Activated T-cell treated with anti-CD3 and anti-CD28 coated beads, Interleukin-2, amount 50 U/mL, for 4 hours (primary cell): Measurements from ENCODE around the gene FANCE. TPM values are rescaled to one million over a fixed set of nuclear protein-coding genes. Genes with fewer than 3 reads are reported as not detected.
"Not testable (repeated sequence)": the region's sequence is repeated elsewhere in the genome, so short reads cannot be mapped to it uniquely, and the experiment has no call there.

Experiments
- ATAC-seq, 2 donors: fragments of 200-7000 bp; cut with Tn5 transposase; one replicate each; pipeline ENCODE4 v1.10.0; 2021
- DNase-seq: peaks from one replicate; pipeline ENCODE4 v3.0.0-alpha.2; 2020
- H3K27me3 Mint-ChIP-seq: one replicate; pipeline ENCODE4 v1.8.0; 2021; ENCODE audit warnings: low read depth, mixed read lengths
- H3K36me3 Mint-ChIP-seq: one replicate; pipeline ENCODE4 v1.8.0; 2022; ENCODE audit warnings: mixed read lengths; ENCODE audit not compliant: insufficient read depth
- H3K4me1 Mint-ChIP-seq: one replicate; pipeline ENCODE4 v1.8.0; 2021; ENCODE audit warnings: low read depth, mixed read lengths
- H3K4me3 Mint-ChIP-seq: one replicate; pipeline ENCODE4 v1.8.0; 2021; ENCODE audit warnings: mild to moderate bottlenecking, moderate library complexity, mixed read lengths
- H3K9me3 Mint-ChIP-seq: one replicate; pipeline ENCODE4 v1.8.0; 2021; ENCODE audit warnings: mixed read lengths
- total RNA-seq, 3 donors: library from RNA; stranded (reverse); gene quantifications; one replicate each; pipeline ENCODE4 v1.2.1, GENCODE V29; 2021

Gene FANCE
- total RNA-seq, 3 donors from 2014 or later = 23.1 to 26.6 (median 24.8) TPM

GRCh38 chr6:35501784-35502183, 49.6 kb downstream of the FANCE start:
- ATAC-seq = no peak
- DNase-seq = no peak
- Mint-ChIP-seq H3K27me3 (peaks cover 28% of the 10 kb centered on the region), H3K4me1 (peaks cover 7% of the 10 kb centered on the region), H3K36me3 (no peaks in the 10 kb centered on the region), H3K4me3 (no peak overlapping the region), H3K9me3 (no peaks in the 10 kb centered on the region)

- H3K9me3 Mint-ChIP-seq = no peaks in the 10 kb centered on the region
- H3K4me3 Mint-ChIP-seq = no peak overlapping the region
- H3K36me3 Mint-ChIP-seq = no peaks in the 10 kb centered on the region
- peaks cover 3% of the 10 kb centered on the region for H3K4me1 Mint-ChIP-seq
- H3K27me3 Mint-ChIP-seq = peaks cover 26% of the 10 kb centered on the region
- no peak for DNase-seq
- no peak for ATAC-seq
These were observed 51.4 kb downstream of the FANCE start for GRCh38 chr6:35503534-35503933.

- H3K27me3 Mint-ChIP-seq = peaks cover 19% of the 10 kb centered on the region
- ATAC-seq (no peak), DNase-seq (no peak)
- H3K4me3 Mint-ChIP-seq = no peak overlapping the region
- H3K36me3 Mint-ChIP-seq = no peaks in the 10 kb centered on the region
- H3K4me1 Mint-ChIP-seq = no peaks in the 10 kb centered on the region
- no peaks in the 10 kb centered on the region for H3K9me3 Mint-ChIP-seq
These were observed 53.9 kb downstream of the FANCE start for GRCh38 chr6:35505999-35506412.

- peaks cover 24% of the 10 kb centered on the region for H3K27me3 Mint-ChIP-seq
- no peaks in the 10 kb centered on the region for H3K9me3 Mint-ChIP-seq
- no peak for ATAC-seq
- no peaks in the 10 kb centered on the region for H3K4me1 Mint-ChIP-seq
- no peak for DNase-seq
- no peak overlapping the region for H3K4me3 Mint-ChIP-seq
- H3K36me3 Mint-ChIP-seq = no peaks in the 10 kb centered on the region
These were observed 54.4 kb downstream of the FANCE start for GRCh38 chr6:35506536-35506935.

- no peaks in the 10 kb centered on the region for H3K9me3 Mint-ChIP-seq
- ATAC-seq = no peak
These were observed 55.1 kb downstream of the FANCE start for GRCh38 chr6:35507221-35507620.

GRCh38 chr6:35508027-35508426, 55.9 kb downstream of the FANCE start:
- Mint-ChIP-seq H3K4me3 (no peak overlapping the region), H3K36me3 (no peaks in the 10 kb centered on the region), H3K27me3 (peaks cover 25% of the 10 kb centered on the region), H3K9me3 (no peaks in the 10 kb centered on the region), H3K4me1 (no peaks in the 10 kb centered on the region)
- DNase-seq (no peak), ATAC-seq (no peak)

More at GRCh38 chr6:35507221-35507620, 55.1 kb downstream of the FANCE start:
- DNase-seq = no peak
- Mint-ChIP-seq H3K27me3 (peaks cover 22% of the 10 kb centered on the region), H3K4me3 (no peak overlapping the region), H3K4me1 (no peaks in the 10 kb centered on the region), H3K36me3 (no peaks in the 10 kb centered on the region)

GRCh38 chr6:35508542-35508941, 56.4 kb downstream of the FANCE start:
- ATAC-seq (no peak), DNase-seq (no peak)
- H3K4me1 Mint-ChIP-seq = no peaks in the 10 kb centered on the region
- H3K27me3 Mint-ChIP-seq = peaks cover 25% of the 10 kb centered on the region
- no peaks in the 10 kb centered on the region for H3K36me3 Mint-ChIP-seq
- no peaks in the 10 kb centered on the region for H3K9me3 Mint-ChIP-seq
- H3K4me3 Mint-ChIP-seq = no peak overlapping the region

GRCh38 chr6:35510916-35511561, 58.9 kb downstream of the FANCE start:
- Mint-ChIP-seq H3K4me3 (no peak overlapping the region), H3K36me3 (no peaks in the 10 kb centered on the region), H3K4me1 (peaks cover 2% of the 10 kb centered on the region), H3K9me3 (no peaks in the 10 kb centered on the region), H3K27me3 (peaks cover 23% of the 10 kb centered on the region)
- ATAC-seq = peak in 1 of 2 donors; percentile 25
- no peak for DNase-seq

GRCh38 chr6:35511562-35511941, 59.4 kb downstream of the FANCE start:
- H3K27me3 Mint-ChIP-seq = peaks cover 23% of the 10 kb centered on the region
- ATAC-seq (peak in 1 of 2 donors; percentile 30), DNase-seq (no peak)
- H3K4me1 Mint-ChIP-seq = peaks cover 2% of the 10 kb centered on the region
- no peak overlapping the region for H3K4me3 Mint-ChIP-seq
- no peaks in the 10 kb centered on the region for H3K36me3 Mint-ChIP-seq
- H3K9me3 Mint-ChIP-seq = no peaks in the 10 kb centered on the region

- DNase-seq = no peak
- Mint-ChIP-seq H3K4me1 (peaks cover 2% of the 10 kb centered on the region), H3K27me3 (peaks cover 23% of the 10 kb centered on the region), H3K9me3 (no peaks in the 10 kb centered on the region), H3K36me3 (no peaks in the 10 kb centered on the region), H3K4me3 (no peak overlapping the region)
- ATAC-seq = no peak
These were observed 59.9 kb downstream of the FANCE start for GRCh38 chr6:35512006-35512405.

GRCh38 chr6:35512740-35513139, 60.6 kb downstream of the FANCE start, which contains the start of gene TULP1:
TSS of gene TULP1 (minus strand) at chr6:35512896. CDS start at chr6:35512858, 38 bp downstream.
- peaks cover 2% of the 10 kb centered on the region for H3K4me1 Mint-ChIP-seq
- H3K27me3 Mint-ChIP-seq = peaks cover 23% of the 10 kb centered on the region
- H3K4me3 Mint-ChIP-seq = no peak within 1 kb of the TSS
- no peaks in the 10 kb centered on the region for H3K9me3 Mint-ChIP-seq
- ATAC-seq (no peak), DNase-seq (no peak)
- no peaks in the 10 kb centered on the region for H3K36me3 Mint-ChIP-seq

- DNase-seq (no peak), ATAC-seq (no peak)
- H3K4me1 Mint-ChIP-seq = peaks cover 2% of the 10 kb centered on the region
- no peak overlapping the region for H3K4me3 Mint-ChIP-seq
- no peaks in the 10 kb centered on the region for H3K36me3 Mint-ChIP-seq
- H3K27me3 Mint-ChIP-seq = peaks cover 23% of the 10 kb centered on the region
- H3K9me3 Mint-ChIP-seq = no peaks in the 10 kb centered on the region
These were observed 62.4 kb downstream of the FANCE start for GRCh38 chr6:35514587-35514986.

GRCh38 chr6:35515939-35516338, 63.8 kb downstream of the FANCE start:
- DNase-seq, H3K36me3 Mint-ChIP-seq, H3K4me3 Mint-ChIP-seq, ATAC-seq, H3K9me3 Mint-ChIP-seq, H3K4me1 Mint-ChIP-seq: not testable (repeated sequence)
- H3K27me3 Mint-ChIP-seq = peaks cover 14% of the 10 kb centered on the region
